NCI-H2227 (cell line): Measurements from ENCODE around the gene RO60.
"Not testable (repeated sequence)": the region's sequence is repeated elsewhere in the genome, so short reads cannot be mapped to it uniquely, and the experiment has no call there.

Experiments used
- DNase-seq: peaks from one replicate; lab custom pipeline; 2025; ENCODE audit not compliant: unreplicated experiment; lab: John Stamatoyannopoulos, UW

The RO60 gene

GRCh38 chr1:193059282-193060114 lies at the start of gene RO60, which contains the start of gene UCHL5:
Gene RO60 (plus strand): TSS chr1:193059612. CDS start chr1:193069055, 9,443 bp downstream.
Gene UCHL5 (minus strand): TSS chr1:193059360. CDS start chr1:193059260, 100 bp downstream.
- DNase-seq, result peak; percentile 99

GRCh38 chr1:193011406-193011805 lies 48.0 kb upstream of the RO60 start:
- DNase-seq, result no peak

DNA sequence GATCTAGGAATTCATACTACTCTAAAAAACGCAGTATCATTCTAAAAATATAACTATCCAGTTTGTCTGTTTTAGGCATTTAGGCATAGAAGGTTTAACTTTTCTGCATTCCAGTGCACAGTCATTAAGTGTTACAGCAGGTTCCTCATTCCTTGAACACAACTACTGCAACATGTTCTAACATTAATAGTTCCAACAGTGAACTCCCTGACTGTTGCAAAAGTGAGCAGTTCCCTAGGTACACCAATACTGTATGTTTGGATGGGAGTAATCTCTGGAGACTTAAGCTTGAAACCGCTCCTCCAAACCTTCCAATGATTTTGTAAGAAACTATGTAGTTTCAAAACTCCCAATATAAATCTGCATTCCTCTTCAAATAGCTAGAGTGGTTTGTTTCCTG lies 46.4 kb upstream of the RO60 start:
- DNase-seq, result no peak

GRCh38 chr1:193013707-193014106 lies 45.7 kb upstream of the RO60 start:
- no peak for DNase-seq

DNA sequence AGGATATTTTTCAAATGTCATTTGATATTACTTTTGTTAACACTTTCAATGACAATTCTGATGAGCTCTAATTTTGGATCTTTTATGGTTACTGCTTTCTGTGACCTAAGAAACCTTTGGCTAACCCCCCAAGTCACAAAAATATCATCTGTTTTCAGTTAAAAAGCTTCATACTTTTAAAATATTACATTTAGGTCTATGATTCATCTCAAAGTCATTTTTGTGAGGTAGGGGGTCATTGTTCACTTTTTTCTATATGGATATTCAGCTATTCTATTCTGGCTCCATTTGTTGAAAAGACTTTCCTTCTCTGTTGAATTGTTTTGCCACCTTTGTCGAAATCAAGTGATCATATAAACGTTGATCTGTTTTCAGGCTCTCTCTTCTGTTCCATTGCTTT lies 45.0 kb upstream of the RO60 start:
- DNase-seq, result no peak

DNA sequence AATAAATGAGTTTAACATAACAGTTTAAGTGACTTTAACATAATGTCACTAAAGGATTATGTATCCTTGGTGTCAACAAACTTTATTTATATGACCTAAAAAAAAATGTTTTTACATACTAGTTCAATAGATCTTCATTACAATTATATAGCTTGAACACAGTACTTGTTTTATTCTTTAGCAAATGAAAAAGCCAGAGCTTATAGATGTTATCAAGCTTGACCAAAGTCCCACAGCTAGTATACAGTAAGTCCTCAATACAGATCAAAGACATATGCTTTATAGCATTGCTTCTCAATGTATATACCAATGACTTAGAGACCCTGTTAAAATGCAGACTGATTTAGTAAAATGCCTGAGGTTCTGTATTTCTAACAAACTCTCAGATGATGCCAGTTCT lies 42.6 kb upstream of the RO60 start:
- DNase-seq, result no peak

GRCh38 chr1:193019442-193020026 lies 39.9 kb upstream of the RO60 start:
- DNase-seq, result peak; percentile 72

DNA sequence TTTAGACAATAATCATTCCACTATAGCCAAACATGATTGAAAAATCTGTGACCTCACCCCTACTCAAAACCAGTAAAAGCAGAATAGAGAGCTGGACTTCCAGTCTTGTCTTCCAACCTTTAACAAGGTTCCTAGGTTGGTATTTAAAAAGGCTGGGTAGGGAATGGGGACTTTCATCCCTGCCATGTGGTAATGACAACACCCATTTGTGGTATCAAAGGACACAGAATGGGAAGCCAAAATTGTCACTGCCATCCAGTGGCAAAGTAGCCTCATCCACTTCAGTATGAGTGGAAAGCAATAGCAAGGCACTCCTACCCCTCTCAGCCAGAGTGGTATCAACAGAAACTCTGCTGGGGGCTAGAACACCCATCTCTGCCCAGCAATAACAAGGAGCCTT lies 34.2 kb upstream of the RO60 start:
- DNase-seq, result no peak

DNA sequence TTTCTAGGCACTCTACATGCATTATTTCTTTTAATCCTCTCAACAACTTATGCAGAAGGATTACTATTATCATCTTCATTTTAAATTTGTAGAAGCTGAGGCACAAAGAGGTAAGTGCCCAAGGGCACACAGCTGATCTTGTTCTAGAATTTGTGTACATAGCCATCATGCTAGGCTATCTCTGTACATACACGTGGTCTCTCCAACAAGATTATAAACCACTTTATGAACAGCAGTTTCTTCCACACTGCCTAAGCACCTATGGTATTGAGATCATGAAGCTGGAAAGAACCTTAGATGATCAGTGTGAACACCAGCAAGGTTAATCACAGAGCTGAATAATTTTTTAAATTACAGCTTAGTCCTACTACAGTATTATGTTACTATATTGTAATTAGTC lies 29.1 kb upstream of the RO60 start:
- DNase-seq, result no peak

DNA sequence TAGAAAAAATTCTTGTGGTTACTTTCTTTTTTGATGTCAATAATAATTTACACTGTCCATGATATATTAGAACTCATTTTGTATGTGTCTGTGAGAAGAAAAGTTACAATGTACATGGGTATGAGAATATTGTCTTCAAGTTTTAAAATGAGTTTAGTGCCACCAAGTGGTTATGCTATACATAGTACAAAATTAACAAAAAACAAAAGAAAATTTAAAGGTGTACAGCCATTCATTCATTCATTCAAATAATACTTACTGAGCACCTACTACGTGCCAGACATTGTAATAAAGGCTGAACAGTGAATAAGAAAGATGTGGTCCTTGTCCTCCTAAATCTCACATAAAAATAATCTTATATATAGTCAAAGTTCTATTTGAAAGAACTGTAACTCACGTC lies 28.0 kb upstream of the RO60 start:
- no peak for DNase-seq

GRCh38 chr1:193032643-193033427 lies 26.6 kb upstream of the RO60 start:
- not testable (repeated sequence) for DNase-seq

DNA sequence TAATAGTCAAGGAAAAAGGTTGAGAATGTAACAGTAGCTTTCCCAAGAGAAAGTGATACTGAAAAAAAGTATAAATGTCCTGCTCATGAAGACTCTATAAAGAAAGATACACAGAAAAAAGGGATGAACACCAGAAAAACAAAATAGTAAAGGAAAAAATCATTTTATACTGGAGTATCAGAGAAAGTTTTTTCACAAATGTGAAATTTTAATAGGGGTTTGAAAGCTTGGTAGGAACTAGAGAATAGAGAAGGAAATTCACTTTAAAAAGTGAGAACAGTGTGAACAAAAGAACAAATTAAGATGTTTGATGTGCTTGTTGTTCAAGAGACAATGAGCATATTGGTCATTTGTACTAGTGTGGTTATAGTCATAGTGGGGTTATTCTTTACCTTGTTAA lies 25.8 kb upstream of the RO60 start:
- no peak for DNase-seq

- DNase-seq, result no peak
Measured at GRCh38 chr1:193036337-193037047, 22.9 kb upstream of the RO60 start.

- DNase-seq, result no peak
Measured at GRCh38 chr1:193040011-193040410, 19.4 kb upstream of the RO60 start.

DNA sequence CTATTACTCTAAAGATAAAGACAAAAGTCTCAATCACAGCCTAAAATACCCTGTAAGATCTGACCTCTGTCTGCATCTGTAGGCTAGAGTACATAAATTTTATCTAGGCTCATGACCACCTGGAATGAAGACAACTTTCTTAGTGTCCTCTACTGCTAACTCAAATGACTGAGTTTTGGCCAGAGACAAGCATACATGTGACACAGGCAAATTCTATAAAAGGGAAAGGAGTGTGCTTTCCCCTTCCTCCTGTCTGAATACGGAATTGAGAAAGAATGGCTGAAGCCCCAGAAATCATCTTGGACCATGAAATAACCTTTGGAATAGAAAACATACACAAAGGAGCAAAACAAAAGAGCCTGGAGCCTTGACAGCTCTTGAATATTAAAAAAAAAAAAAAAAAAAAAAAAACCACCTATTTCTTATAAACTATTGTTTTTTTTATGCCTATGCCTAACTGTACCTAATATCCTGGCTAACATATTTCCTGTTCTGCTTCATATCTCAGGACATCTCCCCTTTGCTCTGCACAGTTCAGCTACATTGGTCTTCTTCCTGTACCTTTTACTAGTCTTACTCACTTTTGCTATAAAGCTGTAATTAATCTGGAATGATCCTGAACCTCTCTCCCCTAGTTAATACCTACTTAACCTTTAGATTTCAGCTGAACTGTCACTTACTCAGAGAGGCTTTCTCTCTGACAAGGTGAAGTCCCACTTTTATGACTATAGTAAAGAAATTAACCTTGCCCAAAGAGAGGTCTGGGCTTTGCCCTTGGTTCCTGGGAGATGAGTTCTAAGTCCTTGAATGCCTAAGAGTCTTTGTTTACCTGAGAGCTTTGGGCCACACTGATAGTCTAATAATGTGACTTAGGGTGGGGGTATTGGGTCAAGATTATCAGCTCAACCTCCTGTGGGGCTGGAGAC lies 16.4 kb upstream of the RO60 start:
- no peak for DNase-seq

GRCh38 chr1:193048913-193049312 lies 10.5 kb upstream of the RO60 start:
- DNase-seq, result not testable (repeated sequence)

DNA sequence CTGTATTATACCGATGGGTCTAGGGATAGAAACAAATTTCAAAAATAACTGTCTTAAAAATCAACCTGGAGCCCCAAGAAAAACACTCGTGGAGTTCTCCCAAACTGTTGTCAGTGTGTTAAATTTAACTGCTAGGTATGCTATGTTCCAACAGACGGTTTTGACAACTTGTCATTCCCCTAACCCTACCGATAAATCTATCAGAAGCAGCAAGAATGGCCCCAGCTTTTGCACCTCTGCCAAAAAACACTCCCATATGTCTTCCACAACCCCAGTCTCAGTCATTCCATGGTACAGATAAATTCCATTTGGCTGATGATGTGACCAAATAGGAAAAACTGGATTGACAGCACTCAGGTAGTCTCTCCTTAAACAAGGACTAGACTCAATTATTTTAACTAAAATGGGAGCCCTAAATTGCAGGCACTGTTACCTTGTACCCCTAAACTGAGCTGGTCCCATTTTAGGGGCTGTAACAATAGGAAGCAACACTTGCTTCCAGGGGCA lies 5.2 kb upstream of the RO60 start:
- no peak for DNase-seq

GRCh38 chr1:193058529-193059281 lies 707 bp upstream of the RO60 start:
- peak; percentile 49 for DNase-seq

DNA sequence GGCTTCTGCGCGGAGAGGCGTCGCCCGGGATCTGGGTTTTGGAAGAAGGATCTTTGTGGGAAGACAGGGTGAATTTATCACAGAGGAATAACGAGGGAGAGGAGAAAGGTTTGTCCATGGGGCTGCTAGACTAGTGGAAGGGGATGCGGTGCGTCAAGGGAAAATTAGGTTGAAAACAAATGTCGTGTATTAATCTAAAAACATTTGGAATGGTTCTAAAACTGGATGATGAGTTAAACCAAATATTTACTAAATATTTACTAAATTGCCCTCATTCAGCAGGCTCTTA lies 647 bp downstream of the RO60 start:
- DNase-seq, result no peak
